HK-2 (cell line): ENCODE measurements around the gene PPFIBP2.

Experiments used
- DNase-seq: peaks from one replicate; pipeline ENCODE4 v3.0.0-alpha.2; 2018; ENCODE audit not compliant: unreplicated experiment

The PPFIBP2 gene

DNA sequence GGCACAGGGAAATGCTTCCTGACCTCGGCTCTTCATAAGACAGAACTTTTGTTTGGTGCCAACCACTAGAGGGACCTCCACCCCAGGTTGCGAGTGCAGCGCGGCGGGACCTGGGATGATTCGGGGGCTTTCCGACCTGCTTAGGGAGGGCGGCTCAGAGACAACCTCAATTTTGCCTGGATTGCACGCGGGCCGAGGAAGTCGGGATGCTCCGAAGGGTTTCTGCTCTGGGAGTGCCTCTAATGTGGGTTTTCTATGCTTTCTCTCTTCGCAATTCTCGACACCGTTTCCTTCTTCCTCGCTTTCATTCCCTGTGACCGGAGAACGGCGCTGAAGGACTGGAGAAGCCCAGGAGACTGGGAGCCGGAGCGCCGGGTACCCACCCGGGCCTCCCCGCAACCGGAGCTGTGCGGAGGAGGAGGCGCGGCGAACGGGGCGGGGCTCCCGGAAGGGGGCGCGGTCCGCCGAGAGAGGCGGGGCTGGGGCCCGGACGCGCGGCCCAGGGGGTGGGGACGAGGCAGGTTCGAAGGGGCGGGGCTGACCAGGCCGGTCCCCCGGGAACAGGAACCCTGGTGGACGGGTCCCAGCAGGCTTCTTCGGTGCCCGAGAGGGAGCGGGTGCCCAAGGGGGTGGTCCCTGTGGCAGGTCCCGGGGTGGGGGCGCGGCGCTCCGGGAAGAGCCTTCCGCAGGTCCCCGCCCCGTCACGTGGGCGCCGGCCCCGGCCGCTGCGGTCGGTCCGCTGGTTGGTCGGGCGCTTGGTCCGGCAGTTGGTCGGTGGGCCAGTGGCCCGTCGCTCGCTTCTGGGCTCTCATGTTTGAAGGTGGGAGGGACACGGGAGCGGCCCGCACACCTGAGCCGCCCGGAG, at the start of gene PPFIBP2:
Gene PPFIBP2 (plus strand): TSS at position 766 of the 865 bp plus-strand sequence. CDS start 35,477 bp downstream, outside the sequence.
- peak; percentile 44 for DNase-seq

DNA sequence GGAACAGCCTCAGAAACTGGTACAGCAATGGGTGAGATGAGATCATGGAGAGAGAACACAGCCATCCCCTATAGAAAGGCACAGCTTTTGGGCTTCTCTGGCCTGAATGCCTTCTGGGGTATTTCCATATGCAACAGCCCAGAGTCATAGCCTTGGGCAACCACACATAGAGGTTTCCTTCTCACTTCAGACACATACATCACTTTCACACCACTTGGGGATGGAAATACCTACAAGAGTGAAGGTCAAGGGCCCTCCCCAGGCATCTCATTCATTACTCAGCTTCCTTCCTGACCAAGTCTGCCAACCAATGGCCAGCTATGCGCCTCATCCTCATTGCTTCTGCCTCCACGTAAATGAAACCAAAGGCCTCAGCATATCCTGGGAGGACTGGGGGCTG, 46.1 kb upstream of the PPFIBP2 start:
- DNase-seq: no peak

DNA sequence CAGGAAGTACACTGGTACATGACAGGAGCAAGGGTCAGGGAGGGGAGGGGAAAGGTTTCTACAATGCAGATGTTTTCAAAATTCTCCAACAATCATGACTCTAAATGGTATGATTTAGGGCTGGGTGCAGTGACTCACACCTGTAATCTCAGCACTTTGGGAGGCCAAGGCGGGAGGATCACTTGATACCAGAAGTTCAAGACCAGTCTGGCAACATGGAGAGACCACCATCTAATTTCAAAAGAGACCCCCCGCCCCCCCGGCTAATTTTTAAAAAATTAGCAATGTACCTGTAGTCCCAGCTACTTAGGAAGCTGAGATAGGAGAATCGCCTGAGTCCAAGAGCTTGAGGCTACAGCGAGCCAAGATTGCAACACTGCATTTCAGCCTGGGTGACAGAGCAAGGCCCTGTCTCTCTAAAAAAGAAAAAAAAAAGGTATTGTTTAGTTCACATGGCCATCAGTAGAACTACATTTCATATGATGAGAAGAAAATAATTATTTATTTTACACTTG, 44.4 kb upstream of the PPFIBP2 start:
- no peak for DNase-seq

DNA sequence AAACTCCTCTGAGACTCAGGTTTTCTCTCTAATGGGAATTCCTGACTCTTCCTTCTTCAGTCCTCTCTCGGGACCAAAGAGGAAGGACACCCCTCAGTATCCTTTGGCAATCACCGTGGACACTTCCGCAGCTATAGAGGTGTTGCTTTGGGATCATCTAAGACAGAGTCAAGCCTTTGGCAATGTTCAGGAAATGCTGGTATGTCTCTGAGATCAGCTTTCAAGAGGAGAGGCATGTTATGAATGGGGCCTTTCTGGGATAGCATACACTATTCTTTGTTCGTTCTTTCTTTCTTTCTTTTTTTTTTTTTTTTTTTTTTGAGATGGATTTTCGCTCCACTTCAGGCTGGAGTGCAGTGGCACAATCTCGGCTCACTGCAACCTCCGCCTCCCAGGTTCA, 42.7 kb upstream of the PPFIBP2 start:
- no peak for DNase-seq

DNA sequence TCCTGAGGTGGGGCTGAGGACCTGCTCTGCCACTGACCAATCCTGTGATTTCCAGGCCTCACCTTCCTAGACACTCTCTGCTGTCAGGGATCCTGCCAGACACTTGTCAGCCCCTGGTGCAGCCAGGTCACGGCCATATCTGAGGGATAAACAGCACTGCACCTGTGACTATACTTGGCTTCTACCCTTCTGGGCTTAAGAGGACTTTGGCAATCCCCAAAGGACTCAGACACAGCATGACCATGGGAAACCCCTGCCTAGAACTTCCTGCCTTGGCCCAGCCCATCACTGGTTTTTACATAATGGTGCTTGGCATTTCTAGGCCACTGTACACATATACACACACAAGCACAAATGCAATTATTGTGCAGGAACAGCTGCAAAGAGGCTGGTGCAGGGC, 40.1 kb upstream of the PPFIBP2 start:
- no peak for DNase-seq

DNA sequence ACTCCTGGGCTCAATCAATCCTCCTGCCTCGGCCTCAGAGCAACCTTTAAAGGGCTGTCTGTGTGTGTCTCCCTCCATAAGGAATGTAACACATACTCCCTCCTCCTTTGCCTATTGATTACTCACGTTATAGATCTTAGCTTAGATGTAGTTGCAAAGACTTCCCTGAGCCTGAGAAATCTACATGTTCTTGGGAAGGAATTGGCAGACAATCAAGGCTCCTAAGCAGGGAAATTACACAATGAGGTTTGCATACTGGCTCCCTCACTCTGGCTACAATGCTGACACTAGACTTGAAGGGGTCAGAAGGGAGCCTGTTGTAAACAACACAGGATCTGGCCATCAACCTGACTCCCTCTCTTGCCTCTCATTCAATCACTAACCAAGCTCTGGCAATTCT, 33.7 kb upstream of the PPFIBP2 start:
- DNase-seq: no peak

DNA sequence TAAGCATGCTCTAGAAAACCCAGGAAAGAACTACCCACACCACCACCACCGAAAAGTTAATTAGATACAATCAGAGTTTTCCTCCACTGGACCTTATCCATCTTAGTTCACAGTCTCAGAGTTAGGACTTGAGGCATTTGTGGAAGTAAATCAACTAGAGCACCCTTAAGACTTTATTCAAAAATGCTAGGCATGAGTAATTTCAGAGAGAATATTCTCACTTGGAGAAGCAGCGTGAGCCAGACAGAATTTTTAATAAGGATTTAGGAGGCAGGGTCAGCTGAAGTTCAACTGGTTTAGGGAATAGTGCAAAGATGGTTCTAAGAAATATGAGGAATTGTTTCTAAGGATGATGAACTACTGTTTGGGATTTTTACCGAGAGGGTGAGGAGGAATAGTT, 29.7 kb upstream of the PPFIBP2 start:
- DNase-seq: no peak

DNA sequence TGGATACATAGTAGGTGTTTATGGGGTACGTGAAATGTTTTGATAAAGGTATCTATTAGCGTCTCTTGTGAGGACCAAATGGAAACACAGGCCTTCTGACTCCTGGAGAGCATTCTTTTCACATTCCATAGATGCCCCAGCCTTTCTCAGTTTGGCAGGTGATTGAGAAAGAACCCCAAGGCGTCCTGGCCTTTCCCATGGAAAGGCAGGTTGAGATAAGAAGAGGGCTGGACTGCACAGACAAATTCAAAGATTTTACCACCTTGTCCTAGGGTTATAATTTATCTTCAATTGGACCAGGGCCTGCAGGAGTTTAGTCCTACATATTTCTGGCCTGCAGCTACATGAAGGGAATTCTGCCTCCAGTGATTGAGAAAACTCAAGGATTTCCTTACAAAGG, 29.2 kb upstream of the PPFIBP2 start:
- no peak for DNase-seq

- no peak for DNase-seq
Observed at GRCh38 chr11:7485186-7486097, 28.4 kb upstream of the PPFIBP2 start, which contains the start of gene OLFML1. OLFML1 (plus strand) TSS chr11:7485506; CDS start chr11:7485876, 370 bp downstream.

DNA sequence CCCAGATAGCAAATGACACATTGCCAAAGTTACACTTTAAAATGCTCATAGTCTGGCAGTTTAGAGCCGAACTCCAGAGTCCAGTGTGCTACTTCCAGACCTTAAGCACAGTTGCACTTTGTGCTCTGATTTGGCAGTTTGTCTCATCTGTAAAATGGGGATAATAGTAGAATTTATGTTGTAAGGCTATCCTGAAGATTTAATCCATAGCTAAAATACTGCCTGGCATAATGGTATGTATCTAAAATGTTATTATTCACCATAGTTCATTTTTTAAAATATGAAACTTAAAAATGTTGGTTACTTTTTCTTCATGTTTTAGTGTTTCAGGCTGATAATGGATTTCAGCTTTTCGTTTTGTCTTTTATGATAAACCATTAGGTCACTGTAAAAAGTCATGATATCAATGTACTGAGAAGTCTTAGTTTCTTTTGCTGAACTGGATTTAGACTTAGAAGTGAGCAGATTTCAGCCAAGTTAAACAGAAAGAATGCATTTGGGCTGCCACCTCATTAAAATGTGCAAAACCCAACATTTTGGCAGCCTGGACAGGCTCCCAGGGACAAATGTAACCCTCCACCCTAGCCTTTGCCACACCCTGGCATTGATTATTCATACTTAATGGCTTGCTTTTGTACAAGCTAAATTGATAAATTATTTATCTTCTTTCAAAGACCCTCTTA, 27.6 kb upstream of the PPFIBP2 start:
- no peak for DNase-seq

DNA sequence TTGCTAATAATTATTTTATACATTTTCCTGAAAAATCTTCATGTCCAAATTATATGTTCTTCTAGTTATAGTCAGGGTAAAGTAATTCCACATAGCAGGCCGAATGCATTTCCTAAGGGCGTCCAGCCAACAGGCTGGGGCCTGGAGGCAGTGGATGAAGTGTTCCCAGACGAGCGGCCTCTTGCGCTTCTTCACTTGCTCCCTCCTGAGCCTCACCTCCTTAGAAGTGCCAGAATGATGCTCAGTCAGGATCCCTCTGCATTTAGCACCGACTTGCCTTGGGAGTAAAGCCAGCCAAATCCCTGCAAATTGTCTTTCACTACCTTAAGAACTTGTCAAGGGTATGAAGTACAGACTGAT, 27.0 kb upstream of the PPFIBP2 start:
- no peak for DNase-seq

- DNase-seq: no peak
Observed at GRCh38 chr11:7487360-7487759, 26.4 kb upstream of the PPFIBP2 start.

- DNase-seq: no peak
Observed at GRCh38 chr11:7488681-7489080, 25.1 kb upstream of the PPFIBP2 start.

DNA sequence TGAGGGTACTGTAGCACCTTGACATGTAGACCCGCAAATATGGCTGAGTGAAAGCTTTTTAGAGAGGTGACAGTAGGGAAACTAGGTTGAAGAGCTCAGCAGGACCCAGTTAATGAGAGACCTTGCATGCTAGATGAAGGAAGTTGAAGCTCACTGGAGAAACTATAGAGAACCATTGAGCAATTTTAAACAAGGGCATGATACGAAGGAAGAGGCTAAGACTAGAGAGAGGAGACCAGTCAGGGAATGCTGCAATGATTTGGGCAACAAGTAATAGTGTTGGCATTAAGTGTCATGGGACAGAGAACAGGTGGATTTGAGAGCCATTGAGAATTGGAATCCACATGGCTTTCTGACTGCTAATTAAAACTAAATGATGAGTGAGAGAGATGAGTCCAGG, 24.4 kb upstream of the PPFIBP2 start:
- no peak for DNase-seq

GRCh38 chr11:7490054-7490453, 23.7 kb upstream of the PPFIBP2 start:
- no peak for DNase-seq

DNA sequence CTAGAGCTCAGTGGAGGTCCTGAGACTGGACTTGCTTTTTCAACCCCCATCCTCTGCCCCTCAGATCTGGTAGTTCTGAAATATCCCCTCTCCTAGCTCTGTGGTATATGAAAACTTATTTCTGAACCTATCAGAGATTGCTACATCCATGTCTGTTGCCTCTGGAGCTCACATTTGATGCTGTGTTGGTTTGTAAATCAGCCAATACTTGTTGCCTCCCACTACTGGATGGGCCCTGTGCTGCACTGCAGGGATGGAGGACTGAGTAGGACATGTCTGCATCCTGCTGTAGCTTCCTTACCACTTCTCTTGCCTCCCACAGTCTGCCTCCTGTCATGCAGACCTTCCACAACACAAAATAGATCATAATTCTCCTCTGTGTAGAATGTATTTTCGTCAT, 23.3 kb upstream of the PPFIBP2 start:
- DNase-seq: no peak

DNA sequence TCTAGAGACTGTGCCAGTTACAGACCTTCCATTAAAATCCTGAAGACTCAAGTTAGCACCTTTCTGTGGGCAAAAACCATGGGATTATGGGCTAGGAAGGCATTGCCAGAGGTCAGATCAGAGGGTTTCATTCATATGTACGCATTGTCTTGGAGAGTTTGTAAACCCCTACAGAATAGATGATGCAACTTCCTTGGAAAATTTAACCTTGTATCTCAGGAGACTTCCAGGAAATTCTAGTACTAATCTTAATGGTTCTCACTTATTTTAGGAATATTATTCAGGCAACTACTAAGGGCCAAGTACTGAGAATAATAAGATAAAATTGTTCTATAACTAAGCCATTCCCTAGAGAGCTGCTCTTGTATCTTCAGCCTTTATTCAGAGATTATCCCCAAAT, 21.5 kb upstream of the PPFIBP2 start:
- DNase-seq: no peak

DNA sequence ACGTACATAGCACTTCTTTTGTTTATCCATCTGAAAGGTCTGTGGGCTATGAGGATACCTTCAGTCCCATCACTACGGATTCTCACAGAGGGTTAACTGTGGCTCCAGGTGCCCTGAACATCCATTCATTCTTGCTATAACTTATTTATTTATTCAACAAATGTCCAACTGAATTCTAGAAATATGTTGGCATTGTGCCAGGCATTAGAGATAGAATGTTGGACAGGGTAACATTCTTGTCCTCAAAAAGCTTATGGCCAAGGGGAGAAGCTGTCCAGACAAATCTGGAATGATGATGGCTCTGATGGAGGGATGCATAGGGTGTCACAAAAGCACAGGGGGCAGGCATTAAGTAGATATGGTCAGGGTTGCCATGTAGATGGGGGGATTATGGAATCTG, 20.1 kb upstream of the PPFIBP2 start:
- no peak for DNase-seq

GRCh38 chr11:7494086-7494745, 19.6 kb upstream of the PPFIBP2 start:
- DNase-seq: no peak

DNA sequence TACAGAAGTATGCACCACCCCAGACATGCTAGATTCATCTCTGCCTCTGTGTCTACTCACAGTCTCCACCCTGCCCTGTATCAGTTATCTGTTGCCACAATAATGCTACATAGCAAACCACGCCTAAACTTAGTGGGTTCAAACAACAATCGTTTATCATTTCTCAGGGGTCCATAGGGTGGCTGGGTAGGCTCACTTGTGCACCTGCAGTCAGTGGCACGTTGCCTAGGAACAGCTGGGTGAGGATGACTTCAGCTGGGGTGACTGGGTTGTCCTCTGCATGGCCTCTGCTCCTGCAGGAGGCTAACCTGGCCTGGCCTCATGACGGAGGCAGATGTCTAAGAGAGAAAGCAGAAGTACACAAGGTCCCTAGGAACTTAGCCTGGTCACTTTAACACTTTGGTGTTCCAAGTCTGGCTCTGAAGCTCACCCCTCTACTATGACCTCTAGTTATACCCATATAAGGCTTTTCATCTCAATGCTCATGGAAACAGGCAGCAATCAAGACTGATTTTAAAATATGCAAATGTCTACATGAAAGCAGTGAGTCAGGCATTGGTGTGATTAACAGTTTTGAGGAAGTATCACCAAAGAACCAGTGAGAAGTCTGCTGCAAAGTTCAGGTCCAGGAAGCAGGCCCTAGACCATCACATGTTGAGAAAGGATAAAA, 17.8 kb upstream of the PPFIBP2 start:
- no peak for DNase-seq

DNA sequence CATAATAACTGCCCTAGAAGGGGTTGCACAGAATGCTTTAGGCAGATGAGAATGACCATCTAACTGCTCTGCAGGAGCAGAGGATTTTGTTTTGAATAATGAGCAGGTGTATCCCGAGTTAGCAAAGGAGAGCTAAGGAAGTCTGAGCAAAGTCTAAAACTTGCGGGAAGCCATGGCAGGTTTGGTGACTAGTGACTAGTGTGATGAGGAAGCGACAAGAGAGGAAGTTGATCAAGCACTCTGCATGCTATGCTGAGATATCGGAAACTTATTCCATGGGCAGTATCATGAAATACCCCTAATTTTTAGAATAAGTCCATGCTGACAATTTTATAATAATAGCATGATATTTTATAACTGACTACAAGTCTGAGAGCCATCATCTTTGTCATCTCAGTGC, 15.6 kb upstream of the PPFIBP2 start:
- no peak for DNase-seq
